GM18508 (cell line): ENCODE measurements around the gene TRABD2B.

Source experiments
- ATAC-seq: cut with Tn5 transposase; IDR thresholded peaks from one replicate; pipeline ENCODE4 v1.9.1; 2021; ENCODE audit warnings: moderate number of reproducible peaks; ENCODE audit not compliant: insufficient read depth, unreplicated experiment

The TRABD2B gene

GRCh38 chr1:47915677-47916353, 81.4 kb downstream of the TRABD2B start:
- no peak for ATAC-seq

GRCh38 chr1:47914952-47915676, 82.1 kb downstream of the TRABD2B start:
- ATAC-seq, result no peak

GRCh38 chr1:47914218-47914938, 82.8 kb downstream of the TRABD2B start:
- ATAC-seq, result no peak

- ATAC-seq, result no peak
Observed at GRCh38 chr1:47913225-47913823, 83.9 kb downstream of the TRABD2B start.

GRCh38 chr1:47912756-47913155, 84.4 kb downstream of the TRABD2B start:
- ATAC-seq, result no peak

- no peak for ATAC-seq
Observed at GRCh38 chr1:47911892-47912291, 85.3 kb downstream of the TRABD2B start.

- no peak for ATAC-seq
Observed at GRCh38 chr1:47911424-47911823, 85.8 kb downstream of the TRABD2B start.

GRCh38 chr1:47908258-47908657, 88.9 kb downstream of the TRABD2B start:
- ATAC-seq, result no peak

- ATAC-seq, result no peak
Observed at GRCh38 chr1:47907177-47907528, 90.0 kb downstream of the TRABD2B start.

GRCh38 chr1:47906527-47907176, 90.5 kb downstream of the TRABD2B start:
- no peak for ATAC-seq

- no peak for ATAC-seq
Observed at GRCh38 chr1:47906009-47906432, 91.2 kb downstream of the TRABD2B start.

- no peak for ATAC-seq
Observed at GRCh38 chr1:47903723-47904122, 93.5 kb downstream of the TRABD2B start.

GRCh38 chr1:47901001-47901575, 96.1 kb downstream of the TRABD2B start:
- ATAC-seq, result no peak

GRCh38 chr1:47898133-47898845, 98.9 kb downstream of the TRABD2B start:
- no peak for ATAC-seq

GRCh38 chr1:47895279-47896125, 101.7 kb downstream of the TRABD2B start:
- no peak for ATAC-seq

- ATAC-seq, result no peak
Observed at GRCh38 chr1:47894410-47895278, 102.5 kb downstream of the TRABD2B start.

GRCh38 chr1:47893412-47893811, 103.8 kb downstream of the TRABD2B start:
- no peak for ATAC-seq

- ATAC-seq, result no peak
Observed at GRCh38 chr1:47890779-47891178, 106.4 kb downstream of the TRABD2B start.
